ENCODE measurements around the gene ADAMTSL3.

ADAMTSL3 gene

DNA sequence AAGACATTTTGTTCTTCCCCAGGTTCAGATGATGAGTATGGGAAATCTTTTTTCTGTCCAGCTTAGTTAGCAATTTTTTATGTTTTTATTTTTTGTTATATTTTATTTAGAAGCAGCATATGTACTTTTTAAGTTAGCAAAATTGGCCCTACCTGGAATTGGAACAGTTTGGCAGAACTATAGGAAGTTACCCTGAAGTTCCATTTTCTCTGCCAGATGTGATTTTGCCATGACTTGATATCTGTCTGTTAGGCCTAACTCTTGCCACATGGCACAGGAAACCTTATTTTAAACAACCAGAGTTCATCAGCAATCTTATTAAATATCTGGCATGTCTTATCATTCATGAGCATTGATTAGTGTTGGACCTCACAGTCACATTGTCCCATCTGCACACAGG, 67.1 kb downstream of the ADAMTSL3 start:
- no peaks in the 10 kb centered on the region for H4K20me1 ChIP-seq (ENCODE audit: insufficient read depth, low read length, poor library complexity, severe bottlenecking)
- H3K9ac ChIP-seq (ENCODE audit: low read depth, low read length, poor library complexity, severe bottlenecking), result no peak overlapping the region
- TF ChIP-seq EZH2phosphoT487 (IDR thresholded peaks at IDR 0.05; ENCODE audit: borderline replicate concordance), result no peak
- TF ChIP-seq, protein P1, sequence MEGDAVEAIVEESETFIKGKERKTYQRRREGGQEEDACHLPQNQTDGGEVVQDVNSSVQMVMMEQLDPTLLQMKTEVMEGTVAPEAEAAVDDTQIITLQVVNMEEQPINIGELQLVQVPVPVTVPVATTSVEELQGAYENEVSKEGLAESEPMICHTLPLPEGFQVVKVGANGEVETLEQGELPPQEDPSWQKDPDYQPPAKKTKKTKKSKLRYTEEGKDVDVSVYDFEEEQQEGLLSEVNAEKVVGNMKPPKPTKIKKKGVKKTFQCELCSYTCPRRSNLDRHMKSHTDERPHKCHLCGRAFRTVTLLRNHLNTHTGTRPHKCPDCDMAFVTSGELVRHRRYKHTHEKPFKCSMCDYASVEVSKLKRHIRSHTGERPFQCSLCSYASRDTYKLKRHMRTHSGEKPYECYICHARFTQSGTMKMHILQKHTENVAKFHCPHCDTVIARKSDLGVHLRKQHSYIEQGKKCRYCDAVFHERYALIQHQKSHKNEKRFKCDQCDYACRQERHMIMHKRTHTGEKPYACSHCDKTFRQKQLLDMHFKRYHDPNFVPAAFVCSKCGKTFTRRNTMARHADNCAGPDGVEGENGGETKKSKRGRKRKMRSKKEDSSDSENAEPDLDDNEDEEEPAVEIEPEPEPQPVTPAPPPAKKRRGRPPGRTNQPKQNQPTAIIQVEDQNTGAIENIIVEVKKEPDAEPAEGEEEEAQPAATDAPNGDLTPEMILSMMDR (conservative IDR thresholded peaks at IDR 0.05; ENCODE audit: low read length), result no peak
- H2AFZ ChIP-seq (ENCODE audit: low read length), result no peak overlapping the region
- H3K79me2 ChIP-seq (ENCODE audit: insufficient read depth, low read length), result no peaks in the 10 kb centered on the region
- H3K27me3 ChIP-seq (ENCODE audit: insufficient read depth, low read length, poor library complexity, severe bottlenecking), result no peaks in the 10 kb centered on the region
- no peaks in the 10 kb centered on the region for H3K9me3 ChIP-seq (ENCODE audit: insufficient read depth, low read depth, low read length)
- no peak overlapping the region for H3K4me2 ChIP-seq (ENCODE audit: low read depth, low read length, poor library complexity, severe bottlenecking)
- H3K36me3 ChIP-seq (ENCODE audit: insufficient read depth, low read length), result no peaks in the 10 kb centered on the region
- H3K9me2 ChIP-seq (replicated peaks; ENCODE audit: low read depth, low read length), result no peaks in the 10 kb centered on the region
- H3F3A ChIP-seq (ENCODE audit: low read depth), result no peaks in the 10 kb centered on the region
- H3K4me1 ChIP-seq (ENCODE audit: insufficient read depth, low read length, poor library complexity, severe bottlenecking), result no peaks in the 10 kb centered on the region
- H3K4me3 ChIP-seq (ENCODE audit: low read length, poor library complexity, severe bottlenecking), result no peak overlapping the region

DNA sequence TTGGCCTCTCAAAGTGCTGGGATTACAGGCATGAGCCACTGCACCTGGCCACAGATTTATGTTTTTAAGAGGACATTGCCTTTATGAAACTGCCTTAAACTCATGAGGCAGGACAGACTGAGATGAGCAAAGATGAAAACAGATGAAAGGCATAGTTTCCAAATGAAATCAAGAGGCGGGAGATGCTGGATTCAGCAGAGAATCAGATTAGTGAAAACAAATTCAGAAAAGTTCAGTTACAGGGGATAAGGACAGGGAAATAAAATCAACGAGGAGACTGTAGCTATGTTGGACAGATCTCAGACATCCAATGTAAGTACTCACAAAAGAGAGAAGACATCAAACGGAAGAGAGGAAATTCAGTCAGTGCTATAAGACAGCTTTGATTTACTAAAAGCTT, 68.1 kb downstream of the ADAMTSL3 start:
- no peaks in the 10 kb centered on the region for H3K9me3 ChIP-seq (ENCODE audit: insufficient read depth, low read depth, low read length)
- H3K9me2 ChIP-seq (replicated peaks; ENCODE audit: low read depth, low read length), result no peaks in the 10 kb centered on the region
- H3K4me1 ChIP-seq (ENCODE audit: insufficient read depth, low read length, poor library complexity, severe bottlenecking), result no peaks in the 10 kb centered on the region
- no peak overlapping the region for H2AFZ ChIP-seq (ENCODE audit: low read length)
- H3K36me3 ChIP-seq (ENCODE audit: insufficient read depth, low read length), result no peaks in the 10 kb centered on the region
- no peaks in the 10 kb centered on the region for H3K79me2 ChIP-seq (ENCODE audit: insufficient read depth, low read length)
- H3K4me2 ChIP-seq (ENCODE audit: low read depth, low read length, poor library complexity, severe bottlenecking), result no peak overlapping the region
- no peaks in the 10 kb centered on the region for H3F3A ChIP-seq (ENCODE audit: low read depth)
- no peaks in the 10 kb centered on the region for H4K20me1 ChIP-seq (ENCODE audit: insufficient read depth, low read length, poor library complexity, severe bottlenecking)
- no peaks in the 10 kb centered on the region for H3K27me3 ChIP-seq (ENCODE audit: insufficient read depth, low read length, poor library complexity, severe bottlenecking)
- no peak overlapping the region for H3K4me3 ChIP-seq (ENCODE audit: low read length, poor library complexity, severe bottlenecking)
- no peak overlapping the region for H3K9ac ChIP-seq (ENCODE audit: low read depth, low read length, poor library complexity, severe bottlenecking)
- no peak for TF ChIP-seq EZH2phosphoT487 (IDR thresholded peaks at IDR 0.05; ENCODE audit: borderline replicate concordance)
- TF ChIP-seq, protein P1 (conservative IDR thresholded peaks at IDR 0.05; ENCODE audit: low read length), result no peak

DNA sequence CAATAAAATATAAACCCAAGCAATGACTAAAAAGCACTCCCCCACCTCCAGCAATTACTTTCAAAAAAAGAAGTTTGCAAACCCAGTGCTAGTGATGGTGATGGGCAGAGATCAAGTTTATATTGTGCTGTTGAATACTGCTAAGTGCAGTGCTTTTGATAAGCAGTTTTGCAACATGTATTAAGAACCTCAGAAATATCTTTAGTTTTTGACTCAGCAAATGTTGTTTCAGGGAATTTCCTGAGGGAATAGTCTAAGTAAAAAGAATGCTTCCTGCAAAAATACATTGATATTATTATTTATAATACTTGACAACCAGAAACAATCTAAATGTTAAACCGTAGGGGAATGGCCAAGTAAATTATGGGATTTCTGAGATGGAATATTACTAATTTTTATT, 69.3 kb downstream of the ADAMTSL3 start:
- no peak overlapping the region for H3K9ac ChIP-seq (ENCODE audit: low read depth, low read length, poor library complexity, severe bottlenecking)
- H3F3A ChIP-seq (ENCODE audit: low read depth), result no peaks in the 10 kb centered on the region
- no peaks in the 10 kb centered on the region for H4K20me1 ChIP-seq (ENCODE audit: insufficient read depth, low read length, poor library complexity, severe bottlenecking)
- H3K4me1 ChIP-seq (ENCODE audit: insufficient read depth, low read length, poor library complexity, severe bottlenecking), result no peaks in the 10 kb centered on the region
- no peak overlapping the region for H2AFZ ChIP-seq (ENCODE audit: low read length)
- H3K4me2 ChIP-seq (ENCODE audit: low read depth, low read length, poor library complexity, severe bottlenecking), result no peak overlapping the region
- TF ChIP-seq, protein P1 (conservative IDR thresholded peaks at IDR 0.05; ENCODE audit: low read length), result no peak
- no peak for TF ChIP-seq EZH2phosphoT487 (IDR thresholded peaks at IDR 0.05; ENCODE audit: borderline replicate concordance)
- no peaks in the 10 kb centered on the region for H3K9me2 ChIP-seq (replicated peaks; ENCODE audit: low read depth, low read length)
- H3K79me2 ChIP-seq (ENCODE audit: insufficient read depth, low read length), result no peaks in the 10 kb centered on the region
- H3K4me3 ChIP-seq (ENCODE audit: low read length, poor library complexity, severe bottlenecking), result no peak overlapping the region
- no peaks in the 10 kb centered on the region for H3K9me3 ChIP-seq (ENCODE audit: insufficient read depth, low read depth, low read length)
- no peaks in the 10 kb centered on the region for H3K36me3 ChIP-seq (ENCODE audit: insufficient read depth, low read length)
- no peaks in the 10 kb centered on the region for H3K27me3 ChIP-seq (ENCODE audit: insufficient read depth, low read length, poor library complexity, severe bottlenecking)
